H9 (cell line): ENCODE measurements around the gene MED13L. TPM values are rescaled to one million over a fixed set of nuclear protein-coding genes. Genes with fewer than 3 reads are reported as not detected.

Experiments used
- DNase-seq: peaks from one replicate; pipeline ENCODE4 v3.0.0-alpha.2; 2017
- H2AFZ ChIP-seq: one replicate; pipeline ENCODE4 v1.6.1; 2013; ENCODE audit warnings: mild to moderate bottlenecking, low read length, control low read depth, moderate library complexity
- H2AK5ac ChIP-seq: 2 replicates; pipeline ENCODE4 v1.6.1; 2013; ENCODE audit warnings: low read length, control low read depth, mixed read lengths; ENCODE audit not compliant: insufficient read length
- H2BK120ac ChIP-seq: one replicate; pipeline ENCODE4 v1.6.1; 2013; ENCODE audit warnings: low read depth, mild to moderate bottlenecking, low read length, control low read depth, inconsistent platforms; ENCODE audit not compliant: poor library complexity, severe bottlenecking
- H2BK12ac ChIP-seq: 2 replicates; pipeline ENCODE4 v1.6.1; 2013; ENCODE audit warnings: low read length, control low read depth, mixed read lengths, low read depth; ENCODE audit not compliant: insufficient read length
- H2BK15ac ChIP-seq: 2 replicates; pipeline ENCODE4 v1.6.1; 2013; ENCODE audit warnings: low read depth, low read length, control low read depth
- H2BK20ac ChIP-seq: one replicate; pipeline ENCODE4 v1.6.1; 2013; ENCODE audit warnings: low read depth, mild to moderate bottlenecking, low read length, control low read depth, inconsistent platforms; ENCODE audit not compliant: poor library complexity, severe bottlenecking
- H2BK5ac ChIP-seq: 2 replicates; pipeline ENCODE4 v1.6.1; 2013; ENCODE audit warnings: low read length, control low read depth, mixed read lengths; ENCODE audit not compliant: insufficient read length
- H3K14ac ChIP-seq: 2 replicates; pipeline ENCODE4 v1.6.1; 2013; ENCODE audit warnings: low read length, control low read depth; ENCODE audit not compliant: insufficient read depth
- H3K18ac ChIP-seq: 2 replicates; pipeline ENCODE4 v1.6.1; 2013; ENCODE audit warnings: low read depth, mild to moderate bottlenecking, mixed read lengths, low read length, control low read depth; ENCODE audit not compliant: insufficient read length
- H3K23ac ChIP-seq: 2 replicates; pipeline ENCODE4 v1.6.1; 2013; ENCODE audit warnings: low read length, control low read depth, mixed read lengths, low read depth; ENCODE audit not compliant: insufficient read length
- H3K23me2 ChIP-seq: 2 replicates; pipeline ENCODE4 v1.6.1; 2013; ENCODE audit warnings: low read depth, mild to moderate bottlenecking, mixed read lengths, low read length, control low read depth; ENCODE audit not compliant: insufficient read length, poor library complexity, severe bottlenecking
- H3K27ac ChIP-seq: 2 replicates; pipeline ENCODE4 v1.5.1; 2013; ENCODE audit warnings: low read length, control low read depth, mixed read lengths, low read depth; ENCODE audit not compliant: insufficient read length
- H3K27me3 ChIP-seq: 2 replicates; pipeline ENCODE4 v1.6.1; 2013; ENCODE audit warnings: low read length, control low read depth, inconsistent platforms; ENCODE audit not compliant: insufficient read depth
- H3K4ac ChIP-seq: 2 replicates; pipeline ENCODE4 v1.6.1; 2013; ENCODE audit warnings: low read depth, mild to moderate bottlenecking, control low read depth, inconsistent platforms, low read length, moderate library complexity
- H3K4me1 ChIP-seq: 2 replicates; pipeline ENCODE4 v1.6.1; 2013; ENCODE audit warnings: low read length, control low read depth, inconsistent platforms; ENCODE audit not compliant: insufficient read depth
- H3K4me2 ChIP-seq: 2 replicates; pipeline ENCODE4 v1.6.1; 2013; ENCODE audit warnings: low read length, control low read depth, mixed read lengths; ENCODE audit not compliant: insufficient read length, insufficient read depth
- H3K56ac ChIP-seq: 2 replicates; pipeline ENCODE4 v1.6.1; 2013; ENCODE audit warnings: low read depth, mild to moderate bottlenecking, mixed read lengths, low read length, control low read depth; ENCODE audit not compliant: insufficient read length
- H3K79me1 ChIP-seq: 2 replicates; pipeline ENCODE4 v1.6.1; 2013; ENCODE audit warnings: low read depth, mild to moderate bottlenecking, moderate library complexity, low read length, control low read depth, inconsistent platforms; ENCODE audit not compliant: insufficient read depth, poor library complexity, severe bottlenecking
- H3K79me2 ChIP-seq: 2 replicates; pipeline ENCODE4 v1.6.1; 2013; ENCODE audit warnings: low read length, control low read depth, inconsistent platforms; ENCODE audit not compliant: insufficient read depth
- H3K9ac ChIP-seq: 2 replicates; pipeline ENCODE4 v1.6.1; 2013; ENCODE audit warnings: low read length, control low read depth, mixed read lengths; ENCODE audit not compliant: insufficient read length; ENCODE audit errors: extremely low read depth
- H3K9me3 ChIP-seq: one replicate; pipeline ENCODE4 v1.6.1; 2013; ENCODE audit warnings: low read depth, low read length, inconsistent platforms; ENCODE audit not compliant: control insufficient read depth
- H3T11ph ChIP-seq: one replicate; pipeline ENCODE4 v1.6.1; 2013; ENCODE audit warnings: mild to moderate bottlenecking, low read length, control low read depth, inconsistent platforms
- H4K20me1 ChIP-seq: one replicate; pipeline ENCODE4 v1.6.1; 2013; ENCODE audit not compliant: control insufficient read depth, insufficient read length, insufficient read depth
- H4K5ac ChIP-seq: 2 replicates; pipeline ENCODE4 v1.6.1; 2013; ENCODE audit warnings: low read depth, mild to moderate bottlenecking, mixed read lengths, low read length, control low read depth; ENCODE audit not compliant: insufficient read length
- H4K8ac ChIP-seq: replicated peaks from 2 replicates; pipeline ENCODE4 v1.6.1; 2013; ENCODE audit warnings: low read length, control low read depth, mixed read lengths, low read depth; ENCODE audit not compliant: insufficient read length
- H4K91ac ChIP-seq: 2 replicates; pipeline ENCODE4 v1.6.1; 2013; ENCODE audit warnings: low read depth, mild to moderate bottlenecking, moderate library complexity, mixed read lengths, low read length, control low read depth; ENCODE audit not compliant: insufficient read length
- H3K27ac Mint-ChIP-seq, 3 experiments: 2 replicates in 2 of 3; 3 replicates in 1 of 3; pipeline ENCODE4 v1.8.0; 2020 to 2021; ENCODE audit warnings: mixed read lengths in 3 of 3, mild to moderate bottlenecking in 1 of 3, moderate library complexity in 1 of 3
- H3K27me3 Mint-ChIP-seq: 2 replicates; pipeline ENCODE4 v1.8.0; 2021; ENCODE audit warnings: low read depth, mild to moderate bottlenecking, moderate library complexity, mixed read lengths
- H3K36me3 Mint-ChIP-seq, 3 experiments: 2 replicates in 2 of 3; 3 replicates in 1 of 3; pipeline ENCODE4 v1.8.0; 2020 to 2021; ENCODE audit warnings: low read depth in 3 of 3, mixed read lengths in 3 of 3; ENCODE audit not compliant: insufficient read depth in 1 of 3
- H3K4me1 Mint-ChIP-seq, 2 experiments: 2 replicates each; pipeline ENCODE4 v1.8.0; 2020; ENCODE audit warnings: mixed read lengths in 2 of 2
- H3K4me3 Mint-ChIP-seq, 2 experiments: 2 replicates in 1 of 2; 3 replicates in 1 of 2; pipeline ENCODE4 v1.8.0; 2020 to 2021; ENCODE audit warnings: mild to moderate bottlenecking in 2 of 2, mixed read lengths in 2 of 2, moderate library complexity in 1 of 2
- H3K9me3 Mint-ChIP-seq, 2 experiments: 2 replicates in 1 of 2; 3 replicates in 1 of 2; pipeline ENCODE4 v1.8.0; 2020; ENCODE audit warnings: mild to moderate bottlenecking in 2 of 2, mixed read lengths in 2 of 2, moderate library complexity in 1 of 2
- WGBS: extraction: QIAGEN DNeasy Blood & Tissue Kit; methylation state at CpG from one replicate; pipeline ENCODE4 v1.1.7; 2013; ENCODE audit warnings: missing lambda C conversion rate, low lambda C conversion rate, mixed read lengths; ENCODE audit not compliant: insufficient read length; ENCODE audit errors: extremely low coverage; 5-methylcytosine and 5-hydroxymethylcytosine counted together
- total RNA-seq: library from RNA; stranded (reverse); gene quantifications from 2 replicates; pipeline ENCODE4 v1.2.1, GENCODE V29; 2021
- TF ChIP-seq, protein P1 (sequence below): fragments of 200-600 bp; sonication (generic); conservative IDR thresholded peaks from 3 replicates; pipeline ENCODE4 v1.8.0; 2021; ENCODE audit warnings: antibody characterized with exemption, mild to moderate bottlenecking

The MED13L gene
- total RNA-seq, 1 experiment from 2014 or later = 52.4 TPM

GRCh38 chr12:116171549-116171948, 105.9 kb downstream of the MED13L start:
- Histone ChIP-seq H2BK20ac (no peak overlapping the region), H3K23me2 (no peaks in the 10 kb centered on the region), H4K5ac (no peak overlapping the region), H3K79me2 (peaks cover 4% of the 10 kb centered on the region; the same call in 1 of the 2 replicates), H3K56ac (no peak overlapping the region), H3K18ac (no peak overlapping the region), H3K79me1 (peaks cover 2% of the 10 kb centered on the region), H4K91ac (no peak overlapping the region), H2BK120ac (no peak overlapping the region), H3T11ph (no peak overlapping the region), H2BK5ac (no peak overlapping the region), H4K8ac (no peak overlapping the region), H3K27ac (no peak overlapping the region), H3K4ac (no peak overlapping the region), H2AFZ (no peak overlapping the region), H3K4me2 (no peak overlapping the region), H3K4me1 (no peaks in the 10 kb centered on the region), H2AK5ac (no peak overlapping the region), H3K9ac (no peak overlapping the region), H4K20me1 (no peaks in the 10 kb centered on the region), H3K9me3 (no peaks in the 10 kb centered on the region), H3K27me3 (no peaks in the 10 kb centered on the region), H3K14ac (no peak overlapping the region), H2BK12ac (no peak overlapping the region), H2BK15ac (no peak overlapping the region), H3K23ac (no peak overlapping the region)
- peaks cover 27 to 39% of the 10 kb centered on the region in 2 experiments for H3K4me1 Mint-ChIP-seq
- WGBS = 100% methylated on average over 1 of the region's 3 CpGs
- no peak for DNase-seq
- no peaks in the 10 kb centered on the region for H3K27me3 Mint-ChIP-seq
- no peak overlapping the region for H3K4me3 Mint-ChIP-seq
- no peaks in the 10 kb centered on the region for H3K36me3 Mint-ChIP-seq
- TF ChIP-seq, protein P1, sequence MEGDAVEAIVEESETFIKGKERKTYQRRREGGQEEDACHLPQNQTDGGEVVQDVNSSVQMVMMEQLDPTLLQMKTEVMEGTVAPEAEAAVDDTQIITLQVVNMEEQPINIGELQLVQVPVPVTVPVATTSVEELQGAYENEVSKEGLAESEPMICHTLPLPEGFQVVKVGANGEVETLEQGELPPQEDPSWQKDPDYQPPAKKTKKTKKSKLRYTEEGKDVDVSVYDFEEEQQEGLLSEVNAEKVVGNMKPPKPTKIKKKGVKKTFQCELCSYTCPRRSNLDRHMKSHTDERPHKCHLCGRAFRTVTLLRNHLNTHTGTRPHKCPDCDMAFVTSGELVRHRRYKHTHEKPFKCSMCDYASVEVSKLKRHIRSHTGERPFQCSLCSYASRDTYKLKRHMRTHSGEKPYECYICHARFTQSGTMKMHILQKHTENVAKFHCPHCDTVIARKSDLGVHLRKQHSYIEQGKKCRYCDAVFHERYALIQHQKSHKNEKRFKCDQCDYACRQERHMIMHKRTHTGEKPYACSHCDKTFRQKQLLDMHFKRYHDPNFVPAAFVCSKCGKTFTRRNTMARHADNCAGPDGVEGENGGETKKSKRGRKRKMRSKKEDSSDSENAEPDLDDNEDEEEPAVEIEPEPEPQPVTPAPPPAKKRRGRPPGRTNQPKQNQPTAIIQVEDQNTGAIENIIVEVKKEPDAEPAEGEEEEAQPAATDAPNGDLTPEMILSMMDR = no peak
- H3K9me3 Mint-ChIP-seq = no peaks in the 10 kb centered on the region
- peak overlapping the region in 1 of 3 experiments; percentile 19; a peak in 3 of 7 replicates for H3K27ac Mint-ChIP-seq
